GM15510 (cell line): Measurements from ENCODE around the gene ACTMAP.

Experiments used
- POLR2A ChIP-seq: IDR thresholded peaks from 3 replicates; pipeline ENCODE4 v1.6.1; 2011; ENCODE audit warnings: borderline replicate concordance; ENCODE audit not compliant: insufficient read length; ENCODE audit errors: extremely low read depth

Gene ACTMAP

GRCh38 chr19:40756502-40757110 lies 6.3 kb upstream of the ACTMAP start:
- no peak for TF ChIP-seq POLR2A

- TF ChIP-seq POLR2A: no peak
Measured at GRCh38 chr19:40755791-40756190, 5.5 kb upstream of the ACTMAP start.

- TF ChIP-seq POLR2A: no peak
Measured at GRCh38 chr19:40755248-40755624, 5.0 kb upstream of the ACTMAP start.

- TF ChIP-seq POLR2A: no peak
Measured at GRCh38 chr19:40754611-40755247, 4.5 kb upstream of the ACTMAP start.

- TF ChIP-seq POLR2A: no peak
Measured at GRCh38 chr19:40752257-40752781, 2.0 kb upstream of the ACTMAP start.

GRCh38 chr19:40750874-40751537 lies 729 bp upstream of the ACTMAP start, which contains the start of gene SNRPA:
SNRPA (plus strand) TSS chr19:40751203; CDS start chr19:40751409, 206 bp downstream.
- peak; percentile 63 for TF ChIP-seq POLR2A

GRCh38 chr19:40747536-40747935 lies 2.7 kb downstream of the ACTMAP start:
- TF ChIP-seq POLR2A: no peak

GRCh38 chr19:40745402-40745780 lies 4.9 kb downstream of the ACTMAP start:
- no peak for TF ChIP-seq POLR2A

GRCh38 chr19:40744554-40745401 lies 5.5 kb downstream of the ACTMAP start:
- no peak for TF ChIP-seq POLR2A

GRCh38 chr19:40743926-40744325 lies 6.4 kb downstream of the ACTMAP start:
- no peak for TF ChIP-seq POLR2A

- TF ChIP-seq POLR2A: no peak
Measured at GRCh38 chr19:40742886-40743285, 7.4 kb downstream of the ACTMAP start.

- peak; percentile 11 for TF ChIP-seq POLR2A
Measured at GRCh38 chr19:40742477-40742876, 7.8 kb downstream of the ACTMAP start.

- TF ChIP-seq POLR2A: no peak
Measured at GRCh38 chr19:40741527-40742390, 8.5 kb downstream of the ACTMAP start.

GRCh38 chr19:40740747-40741146 lies 9.5 kb downstream of the ACTMAP start:
- TF ChIP-seq POLR2A: no peak
